Osteocyte (in vitro differentiated cells): ENCODE results near the gene CNNM1. TPM values are rescaled to one million over a fixed set of nuclear protein-coding genes. Genes with fewer than 3 reads are reported as not detected.

Source experiments
- DNase-seq: peaks from one replicate; pipeline ENCODE4 v3.0.0; 2021; ENCODE audit warnings: mixed read lengths; ENCODE audit not compliant: unreplicated experiment; ENCODE audit errors: extremely low spot score
- H3K27ac Mint-ChIP-seq: one replicate; pipeline ENCODE4 v1.8.0; 2021; ENCODE audit warnings: mild to moderate bottlenecking, mixed read lengths; ENCODE audit not compliant: unreplicated experiment
- H3K27me3 Mint-ChIP-seq: one replicate; pipeline ENCODE4 v1.8.0; 2021; ENCODE audit warnings: mixed read lengths; ENCODE audit not compliant: unreplicated experiment
- H3K36me3 Mint-ChIP-seq: one replicate; pipeline ENCODE4 v1.8.0; 2021; ENCODE audit warnings: mixed read lengths; ENCODE audit not compliant: unreplicated experiment
- H3K4me1 Mint-ChIP-seq: one replicate; pipeline ENCODE4 v1.8.0; 2021; ENCODE audit warnings: mixed read lengths; ENCODE audit not compliant: unreplicated experiment
- H3K4me3 Mint-ChIP-seq: one replicate; pipeline ENCODE4 v1.8.0; 2021; ENCODE audit warnings: mild to moderate bottlenecking, moderate library complexity, mixed read lengths; ENCODE audit not compliant: unreplicated experiment
- H3K9me3 Mint-ChIP-seq: one replicate; pipeline ENCODE4 v1.8.0; 2021; ENCODE audit warnings: mixed read lengths; ENCODE audit not compliant: unreplicated experiment
- total RNA-seq: library from RNA; stranded (reverse); gene quantifications from 2 replicates; pipeline ENCODE4 v1.2.1, GENCODE V29; 2021
- TF ChIP-seq, protein P1 (sequence below): fragments of 200-600 bp; sonication (generic); IDR thresholded peaks from 2 replicates; pipeline ENCODE4 v1.5.0; 2021; ENCODE audit warnings: antibody characterized with exemption, mild to moderate bottlenecking, moderate library complexity

Gene CNNM1
- total RNA-seq, 1 donor from 2014 or later = 0.24 TPM

DNA sequence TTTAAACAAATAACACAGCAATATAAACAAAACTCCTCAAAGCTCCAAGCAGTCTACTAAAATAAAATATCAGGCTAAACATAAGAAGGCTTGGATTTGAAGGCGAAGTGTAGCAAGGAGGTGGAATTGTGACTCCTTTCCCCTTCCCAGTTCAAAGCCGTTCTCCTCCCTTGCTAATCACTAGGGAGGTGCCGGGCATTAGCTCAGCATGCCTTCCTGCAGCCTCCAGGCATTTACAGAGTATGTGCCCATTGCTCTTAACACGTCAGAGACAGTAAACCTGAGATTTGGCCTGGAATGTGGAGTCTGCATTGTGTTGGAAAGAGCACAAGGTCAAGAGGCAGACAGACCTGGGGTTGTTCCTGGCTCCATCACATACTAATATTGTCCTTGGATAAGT is 15.6 kb downstream of the CNNM1 start:
- Mint-ChIP-seq H3K4me3 (no peak overlapping the region), H3K36me3 (no peaks in the 10 kb centered on the region), H3K9me3 (no peaks in the 10 kb centered on the region), H3K4me1 (peaks cover 2% of the 10 kb centered on the region), H3K27ac (no peak overlapping the region), H3K27me3 (no peaks in the 10 kb centered on the region)
- TF ChIP-seq, protein P1, sequence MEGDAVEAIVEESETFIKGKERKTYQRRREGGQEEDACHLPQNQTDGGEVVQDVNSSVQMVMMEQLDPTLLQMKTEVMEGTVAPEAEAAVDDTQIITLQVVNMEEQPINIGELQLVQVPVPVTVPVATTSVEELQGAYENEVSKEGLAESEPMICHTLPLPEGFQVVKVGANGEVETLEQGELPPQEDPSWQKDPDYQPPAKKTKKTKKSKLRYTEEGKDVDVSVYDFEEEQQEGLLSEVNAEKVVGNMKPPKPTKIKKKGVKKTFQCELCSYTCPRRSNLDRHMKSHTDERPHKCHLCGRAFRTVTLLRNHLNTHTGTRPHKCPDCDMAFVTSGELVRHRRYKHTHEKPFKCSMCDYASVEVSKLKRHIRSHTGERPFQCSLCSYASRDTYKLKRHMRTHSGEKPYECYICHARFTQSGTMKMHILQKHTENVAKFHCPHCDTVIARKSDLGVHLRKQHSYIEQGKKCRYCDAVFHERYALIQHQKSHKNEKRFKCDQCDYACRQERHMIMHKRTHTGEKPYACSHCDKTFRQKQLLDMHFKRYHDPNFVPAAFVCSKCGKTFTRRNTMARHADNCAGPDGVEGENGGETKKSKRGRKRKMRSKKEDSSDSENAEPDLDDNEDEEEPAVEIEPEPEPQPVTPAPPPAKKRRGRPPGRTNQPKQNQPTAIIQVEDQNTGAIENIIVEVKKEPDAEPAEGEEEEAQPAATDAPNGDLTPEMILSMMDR = no peak
- DNase-seq = no peak

DNA sequence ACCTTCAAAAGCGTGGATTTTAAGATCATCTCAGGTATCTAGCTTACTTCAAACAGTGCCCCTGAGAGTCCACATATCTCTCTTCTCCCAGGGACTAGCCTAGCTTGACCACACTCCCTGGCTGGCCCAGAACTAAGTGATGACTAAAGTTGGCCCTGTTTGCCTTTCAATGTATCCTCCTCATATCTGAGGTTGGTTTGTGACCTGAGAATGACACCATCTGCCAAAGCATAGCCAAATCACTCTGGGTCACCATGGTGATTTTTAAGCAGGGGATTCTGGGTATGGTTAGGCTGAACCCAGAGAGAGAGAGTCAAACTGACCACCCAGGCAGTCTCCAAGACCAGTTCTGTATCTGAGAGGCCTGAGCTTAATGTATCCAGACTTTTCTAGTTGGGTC is 16.2 kb downstream of the CNNM1 start:
- Mint-ChIP-seq H3K27ac (no peak overlapping the region), H3K4me3 (no peak overlapping the region), H3K36me3 (no peaks in the 10 kb centered on the region), H3K9me3 (no peaks in the 10 kb centered on the region), H3K27me3 (no peaks in the 10 kb centered on the region), H3K4me1 (peaks cover 2% of the 10 kb centered on the region)
- TF ChIP-seq, protein P1 = no peak
- no peak for DNase-seq

DNA sequence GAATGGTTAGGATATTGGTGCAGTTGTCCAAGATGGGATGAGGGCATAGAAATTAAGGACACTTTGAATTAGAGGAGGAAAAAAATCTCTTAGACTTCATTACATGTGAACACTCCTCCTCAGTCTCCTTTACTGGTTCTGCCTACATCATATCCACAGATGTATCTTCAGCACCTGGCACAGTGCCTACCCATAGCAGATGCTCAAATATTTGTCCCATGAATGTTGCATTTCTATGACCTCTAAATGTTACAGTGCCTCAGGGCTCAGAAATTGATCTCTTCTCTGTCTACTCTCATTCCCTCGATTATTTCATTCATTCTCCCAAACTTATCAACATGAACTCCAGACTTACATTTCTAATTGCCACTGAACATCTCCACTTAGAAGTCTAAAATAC is 17.1 kb downstream of the CNNM1 start:
- H3K4me3 Mint-ChIP-seq = no peak overlapping the region
- peaks cover 2% of the 10 kb centered on the region for H3K4me1 Mint-ChIP-seq
- no peak overlapping the region for H3K27ac Mint-ChIP-seq
- no peaks in the 10 kb centered on the region for H3K36me3 Mint-ChIP-seq
- TF ChIP-seq, protein P1 = no peak
- no peaks in the 10 kb centered on the region for H3K27me3 Mint-ChIP-seq
- H3K9me3 Mint-ChIP-seq = no peaks in the 10 kb centered on the region
- no peak for DNase-seq

DNA sequence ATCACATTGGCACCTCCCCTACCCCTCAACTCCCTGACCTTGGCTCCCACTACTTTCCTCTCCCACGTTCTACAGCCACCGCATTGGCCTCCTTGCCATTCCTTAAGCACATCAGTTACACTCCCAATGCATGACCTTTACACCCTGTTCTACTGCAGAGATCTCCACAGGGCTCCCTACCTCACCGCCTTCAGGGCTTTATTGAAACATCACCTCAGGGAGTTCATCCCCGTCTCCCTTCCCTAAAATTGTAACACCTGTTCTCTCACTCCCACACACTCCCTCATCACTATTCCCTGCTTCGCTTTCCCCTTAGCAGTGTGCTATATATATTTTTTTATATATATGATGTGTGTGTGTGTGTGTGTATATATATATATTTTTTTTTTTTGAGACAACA is 18.5 kb downstream of the CNNM1 start:
- Mint-ChIP-seq H3K27me3 (peaks cover 9% of the 10 kb centered on the region), H3K4me1 (peaks cover 2% of the 10 kb centered on the region), H3K27ac (no peak overlapping the region), H3K36me3 (no peaks in the 10 kb centered on the region), H3K4me3 (no peak overlapping the region), H3K9me3 (no peaks in the 10 kb centered on the region)
- TF ChIP-seq, protein P1 = no peak
- DNase-seq = no peak

DNA sequence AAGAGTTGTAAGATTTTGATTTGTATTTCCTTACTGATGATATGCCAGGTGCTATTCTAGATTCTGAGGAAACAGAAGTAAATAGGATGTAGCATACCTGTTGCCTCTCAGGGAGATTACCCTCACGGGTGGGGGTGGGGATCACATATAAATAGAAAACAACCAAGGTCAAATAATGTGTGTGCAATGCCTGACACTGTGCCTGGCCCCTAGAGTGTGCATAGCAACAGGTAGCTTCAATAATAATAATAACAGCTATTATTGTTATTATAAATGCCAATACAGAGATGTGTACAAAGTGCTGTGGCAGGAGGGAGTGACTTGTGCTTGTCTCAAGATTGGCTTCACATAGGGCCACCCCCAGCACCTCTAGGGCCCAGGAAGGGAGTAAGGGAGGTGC is 24.0 kb downstream of the CNNM1 start:
- Mint-ChIP-seq H3K36me3 (no peaks in the 10 kb centered on the region), H3K27ac (no peak overlapping the region), H3K9me3 (no peaks in the 10 kb centered on the region), H3K27me3 (peaks cover 30% of the 10 kb centered on the region), H3K4me3 (no peak overlapping the region), H3K4me1 (no peaks in the 10 kb centered on the region)
- no peak for DNase-seq
- TF ChIP-seq, protein P1 = no peak
